Measurements from ENCODE around the gene MZF1. TPM values are rescaled to one million over a fixed set of nuclear protein-coding genes. Genes with fewer than 3 reads are reported as not detected.

Gene MZF1
- total RNA-seq, 1 experiment from 2014 or later = 20.4 TPM

DNA sequence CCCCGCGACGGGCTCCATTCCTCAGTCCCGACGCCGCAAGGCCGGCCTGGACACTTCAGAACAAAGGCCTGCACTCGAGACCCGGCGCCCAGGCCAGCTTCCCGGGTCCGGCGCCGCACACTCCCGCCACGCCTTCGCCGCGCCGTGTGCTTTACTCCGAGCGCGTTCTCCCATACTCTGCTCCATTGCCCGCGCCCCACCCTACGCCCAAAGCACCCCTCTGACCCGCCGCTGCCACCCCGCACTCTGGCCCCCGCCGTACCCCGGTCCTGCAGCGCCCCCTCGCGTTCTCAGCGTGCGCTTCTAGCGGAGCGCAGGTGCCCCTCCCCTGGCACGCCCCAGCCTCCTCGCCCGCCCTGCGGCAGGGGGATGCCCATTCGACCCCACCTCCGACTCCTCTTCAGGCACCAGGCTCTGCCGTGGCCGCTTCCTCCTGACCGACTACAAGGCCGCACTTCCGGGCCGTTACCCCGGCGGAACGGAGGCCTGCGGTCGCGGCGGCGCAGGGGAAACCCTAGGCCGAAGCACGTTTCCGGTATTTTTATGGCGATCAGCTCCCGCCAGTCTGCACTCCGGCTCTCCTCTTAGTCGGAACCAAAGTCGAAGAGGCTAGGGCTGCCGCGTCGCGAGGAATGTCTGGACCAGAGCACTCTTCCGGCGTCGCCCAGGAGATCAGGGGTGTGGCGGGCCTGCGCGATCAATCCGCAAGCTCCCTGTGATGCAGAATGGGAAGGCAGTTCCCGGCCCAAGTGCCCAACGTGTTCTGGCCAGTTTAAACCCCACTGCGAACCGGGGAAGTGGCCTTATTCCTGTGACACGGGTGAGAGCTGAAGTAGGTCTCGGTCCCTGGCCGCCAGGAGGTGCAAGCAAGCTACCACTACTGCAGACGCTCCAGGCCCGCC, 53.5 kb downstream of the MZF1 start, which contains the start of gene ZBTB45:
ZBTB45 (minus strand) TSS at position 456 of the 902 bp plus-strand sequence. CDS start 2,137 bp downstream, outside the sequence.
- H3K36me3 Mint-ChIP-seq (ENCODE audit: insufficient read depth, unreplicated experiment) = peaks cover 34% of the 10 kb centered on the region
- BruUV-seq (replicated peaks) = TSS peak; percentile 40
- POLR2A ChIA-PET = interaction anchor here (0.6 to 2.2 kb wide), 8 partner anchors 18 to 280 kb away, joined by 3 to 37 read pairs (median 4); partner anchors contain the start of genes TRIM28, UBE2M and ZNF584

DNA sequence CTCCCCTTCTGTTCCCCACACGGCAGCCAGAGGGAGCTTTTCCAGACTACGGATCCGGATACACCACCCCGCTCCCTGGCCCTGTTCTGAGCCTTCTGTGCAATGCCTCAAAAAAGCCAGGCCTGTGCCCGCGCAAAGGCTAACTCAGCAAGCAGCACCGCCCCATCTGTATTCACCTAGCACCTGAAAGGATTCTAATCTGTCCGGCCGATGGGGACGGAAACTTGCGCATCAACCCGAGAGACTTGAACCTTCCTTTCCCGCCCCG, 54.1 kb downstream of the MZF1 start:
- Histone ChIP-seq H3K9me3 (no peaks in the 10 kb centered on the region), H3K4me3 (ENCODE audit: low read depth, low read length) (peak overlapping the region; percentile 55), H3K36me3 (ENCODE audit: control insufficient read depth, insufficient read depth, low read length) (peaks cover 3% of the 10 kb centered on the region; the same call in 1 of the 2 replicates), H3K27me3 (replicated peaks; ENCODE audit: control insufficient read depth, insufficient read depth, low read length) (no peaks in the 10 kb centered on the region), H3K4me1 (peaks cover 13% of the 10 kb centered on the region)
- TF ChIP-seq, protein P1, sequence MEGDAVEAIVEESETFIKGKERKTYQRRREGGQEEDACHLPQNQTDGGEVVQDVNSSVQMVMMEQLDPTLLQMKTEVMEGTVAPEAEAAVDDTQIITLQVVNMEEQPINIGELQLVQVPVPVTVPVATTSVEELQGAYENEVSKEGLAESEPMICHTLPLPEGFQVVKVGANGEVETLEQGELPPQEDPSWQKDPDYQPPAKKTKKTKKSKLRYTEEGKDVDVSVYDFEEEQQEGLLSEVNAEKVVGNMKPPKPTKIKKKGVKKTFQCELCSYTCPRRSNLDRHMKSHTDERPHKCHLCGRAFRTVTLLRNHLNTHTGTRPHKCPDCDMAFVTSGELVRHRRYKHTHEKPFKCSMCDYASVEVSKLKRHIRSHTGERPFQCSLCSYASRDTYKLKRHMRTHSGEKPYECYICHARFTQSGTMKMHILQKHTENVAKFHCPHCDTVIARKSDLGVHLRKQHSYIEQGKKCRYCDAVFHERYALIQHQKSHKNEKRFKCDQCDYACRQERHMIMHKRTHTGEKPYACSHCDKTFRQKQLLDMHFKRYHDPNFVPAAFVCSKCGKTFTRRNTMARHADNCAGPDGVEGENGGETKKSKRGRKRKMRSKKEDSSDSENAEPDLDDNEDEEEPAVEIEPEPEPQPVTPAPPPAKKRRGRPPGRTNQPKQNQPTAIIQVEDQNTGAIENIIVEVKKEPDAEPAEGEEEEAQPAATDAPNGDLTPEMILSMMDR (IDR thresholded peaks at IDR 0.05; ENCODE audit: insufficient read depth in 1 of 2, low read depth in 1 of 2, low read length in 1 of 2, severe bottlenecking in 1 of 2, unreplicated experiment in 1 of 2) = peak; percentile 46 to 83
- H3K4me3 Mint-ChIP-seq (ENCODE audit: unreplicated experiment) = peak overlapping the region; percentile 85
- intact Hi-C loops (cut with micrococcal nuclease; ENCODE audit: unreplicated experiment) = loop anchor here (1.0 to 2.0 kb wide), 8 partner anchors 19 to 190 kb away; partner anchors contain the start of genes RPS5, TRIM28, UBE2M and ZNF324
- CTCF ChIA-PET = interaction anchor here (0.9 to 2.2 kb wide), 11 partner anchors 14 to 156 kb away, joined by 3 to 22 read pairs (median 4); partner anchors contain the start of genes CHMP2A, TRIM28, ZNF324B and ZNF497
- POLR2A ChIA-PET = interaction anchor here (0.6 to 2.2 kb wide), 3 partner anchors 25 to 279 kb away, joined by 3 to 37 read pairs (median 4); partner anchors contain the start of gene TRIM28
- no peaks in the 10 kb centered on the region for H3K9me3 Mint-ChIP-seq (ENCODE audit: unreplicated experiment)
- H3K27ac Mint-ChIP-seq (ENCODE audit: unreplicated experiment) = peak overlapping the region; percentile 85
- H3K27me3 Mint-ChIP-seq (ENCODE audit: insufficient read depth, unreplicated experiment) = no peaks in the 10 kb centered on the region
- peak; percentile 84 for DNase-seq
- H3K4me1 Mint-ChIP-seq (ENCODE audit: low read depth, unreplicated experiment) = peaks cover 20% of the 10 kb centered on the region
- no TSS peak for BruUV-seq (replicated peaks)
- H3K36me3 Mint-ChIP-seq (ENCODE audit: insufficient read depth, unreplicated experiment) = peaks cover 40% of the 10 kb centered on the region

More for the DNA sequence above, 53.5 kb downstream of the MZF1 start, which contains the start of gene ZBTB45:
- Histone ChIP-seq H3K27me3 (replicated peaks; ENCODE audit: control insufficient read depth, insufficient read depth, low read length) (no peaks in the 10 kb centered on the region), H3K9me3 (no peaks in the 10 kb centered on the region), H3K4me1 (peaks cover 13% of the 10 kb centered on the region), H3K36me3 (ENCODE audit: control insufficient read depth, insufficient read depth, low read length) (peaks cover 3% of the 10 kb centered on the region; the same call in 1 of the 2 replicates), H3K4me3 (ENCODE audit: low read depth, low read length) (peak within 1 kb of the TSS; percentile 55)
- H3K4me1 Mint-ChIP-seq (ENCODE audit: low read depth, unreplicated experiment) = peaks cover 20% of the 10 kb centered on the region
- H3K9me3 Mint-ChIP-seq (ENCODE audit: unreplicated experiment) = no peaks in the 10 kb centered on the region
- no peaks in the 10 kb centered on the region for H3K27me3 Mint-ChIP-seq (ENCODE audit: insufficient read depth, unreplicated experiment)
- peak within 1 kb of the TSS; percentile 85 for H3K27ac Mint-ChIP-seq (ENCODE audit: unreplicated experiment)
- TF ChIP-seq, protein P1 (IDR thresholded peaks at IDR 0.05; ENCODE audit: insufficient read depth in 1 of 2, low read depth in 1 of 2, low read length in 1 of 2, severe bottlenecking in 1 of 2, unreplicated experiment in 1 of 2) = peak; percentile 64 to 93
- intact Hi-C loops (cut with micrococcal nuclease; ENCODE audit: unreplicated experiment) = loop anchor here (1.0 to 2.0 kb wide), 8 partner anchors 19 to 191 kb away; partner anchors contain the start of genes RPS5, TRIM28, UBE2M and ZNF324
- peak within 1 kb of the TSS; percentile 85 for H3K4me3 Mint-ChIP-seq (ENCODE audit: unreplicated experiment)
- CTCF ChIA-PET = interaction anchor here (0.9 to 2.2 kb wide), 11 partner anchors 15 to 157 kb away, joined by 3 to 22 read pairs (median 4); partner anchors contain the start of genes CHMP2A, TRIM28, ZNF324B and ZNF497
- DNase-seq = peak; percentile 94 to 95
